Mammary epithelial cell (primary cell): ENCODE measurements around the gene PDE9A.

Experiments
- CTCF ChIP-seq, 2 donors: IDR thresholded peaks in 1 of 2; conservative IDR thresholded peaks in 1 of 2; 2 replicates each; pipeline ENCODE4 v1.5.1; 2011 to 2012; ENCODE audit warnings: inconsistent platforms in 2 of 2, low read length in 2 of 2, mild to moderate bottlenecking in 2 of 2, control low read depth in 1 of 2, low read depth in 1 of 2; ENCODE audit not compliant: insufficient read depth in 1 of 2; ENCODE audit errors: extremely low read depth in 1 of 2
- EZH2 ChIP-seq: IDR thresholded peaks from 2 replicates; pipeline ENCODE4 v1.6.1; 2012; ENCODE audit warnings: low read length, inconsistent platforms, borderline replicate concordance

GRCh38 chr21:42652527-42653230, 742 bp upstream of the PDE9A start:
- TF ChIP-seq EZH2 (peak; percentile 88), CTCF (conservative IDR thresholded peaks at IDR 0.05 in 1 of 2, IDR thresholded peaks at IDR 0.05 in 1 of 2; ENCODE audit: extremely low read depth in 1 of 2, insufficient read depth in 1 of 2, low read depth in 1 of 2, low read length in 2 of 2) (peak; percentile 10 to 40)
